Measurements from ENCODE around the gene MED12L.

MED12L gene

DNA sequence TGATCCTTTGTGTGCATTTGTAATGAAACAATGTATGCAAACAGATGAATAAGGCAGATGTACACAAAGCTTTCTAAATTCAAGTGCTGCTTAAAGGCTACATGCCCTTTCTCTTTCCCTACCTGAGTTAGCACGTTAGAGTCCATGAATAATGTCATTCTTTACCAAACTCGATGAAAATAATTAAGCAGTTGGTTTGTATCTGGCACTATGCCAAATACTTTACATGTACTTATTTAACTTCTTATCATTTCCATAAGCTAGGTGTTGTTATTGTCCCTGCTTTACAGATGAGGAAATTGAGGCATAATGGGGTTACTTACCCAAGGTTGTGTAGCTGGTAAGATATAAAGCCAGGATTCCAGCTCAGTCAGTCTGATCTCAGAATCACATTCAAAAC lies 115.1 kb downstream of the MED12L start:
- POLR2A ChIA-PET: no interaction called here
- no peaks in the 10 kb centered on the region for H3K4me1 ChIP-seq (ENCODE audit: control insufficient read depth, insufficient read depth, low read length)
- no peak overlapping the region for H3K4me3 ChIP-seq (ENCODE audit: low read depth, low read length)
- TF ChIP-seq ZNF169 (tag by site-specific recombination; IDR thresholded peaks at IDR 0.05) (no peak), ZNF76 (tag by site-specific recombination; IDR thresholded peaks at IDR 0.05; ENCODE audit: borderline replicate concordance, low read depth) (no peak), ZNF274 (IDR thresholded peaks at IDR 0.05; ENCODE audit: low read length) (no peak), ZNF274 (tag by site-specific recombination; IDR thresholded peaks at IDR 0.05; ENCODE audit: borderline replicate concordance) (no peak), ZNF324 (tag by site-specific recombination; IDR thresholded peaks at IDR 0.05) (no peak), ZNF391 (tag by site-specific recombination; IDR thresholded peaks at IDR 0.05; ENCODE audit: borderline replicate concordance, low read depth) (no peak), ZNF664 (tag by site-specific recombination; IDR thresholded peaks at IDR 0.05) (no peak), KLF7 (tag by site-specific recombination; IDR thresholded peaks at IDR 0.05; ENCODE audit: borderline replicate concordance) (no peak), ZNF558 (tag by site-specific recombination; IDR thresholded peaks at IDR 0.05) (no peak), GLI2 (tag by site-specific recombination; IDR thresholded peaks at IDR 0.05; ENCODE audit: borderline replicate concordance, low read depth) (no peak), SP2 (tag by site-specific recombination; IDR thresholded peaks at IDR 0.05) (no peak), GLI4 (tag by site-specific recombination; IDR thresholded peaks at IDR 0.05) (no peak), ZNF10 (tag by site-specific recombination; IDR thresholded peaks at IDR 0.05) (no peak)
- TF ChIP-seq, protein P1, sequence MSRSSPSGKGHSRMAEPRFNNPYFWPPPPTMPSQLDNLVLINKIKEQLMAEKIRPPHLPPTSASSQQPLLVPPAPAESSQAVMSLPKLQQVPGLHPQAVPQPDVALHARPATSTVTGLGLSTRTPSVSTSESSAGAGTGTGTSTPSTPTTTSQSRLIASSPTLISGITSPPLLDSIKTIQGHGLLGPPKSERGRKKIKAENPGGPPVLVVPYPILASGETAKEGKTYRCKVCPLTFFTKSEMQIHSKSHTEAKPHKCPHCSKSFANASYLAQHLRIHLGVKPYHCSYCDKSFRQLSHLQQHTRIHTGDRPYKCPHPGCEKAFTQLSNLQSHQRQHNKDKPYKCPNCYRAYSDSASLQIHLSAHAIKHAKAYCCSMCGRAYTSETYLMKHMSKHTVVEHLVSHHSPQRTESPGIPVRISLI (tag by site-specific recombination; IDR thresholded peaks at IDR 0.05): no peak
- TF ChIP-seq, protein P2, sequence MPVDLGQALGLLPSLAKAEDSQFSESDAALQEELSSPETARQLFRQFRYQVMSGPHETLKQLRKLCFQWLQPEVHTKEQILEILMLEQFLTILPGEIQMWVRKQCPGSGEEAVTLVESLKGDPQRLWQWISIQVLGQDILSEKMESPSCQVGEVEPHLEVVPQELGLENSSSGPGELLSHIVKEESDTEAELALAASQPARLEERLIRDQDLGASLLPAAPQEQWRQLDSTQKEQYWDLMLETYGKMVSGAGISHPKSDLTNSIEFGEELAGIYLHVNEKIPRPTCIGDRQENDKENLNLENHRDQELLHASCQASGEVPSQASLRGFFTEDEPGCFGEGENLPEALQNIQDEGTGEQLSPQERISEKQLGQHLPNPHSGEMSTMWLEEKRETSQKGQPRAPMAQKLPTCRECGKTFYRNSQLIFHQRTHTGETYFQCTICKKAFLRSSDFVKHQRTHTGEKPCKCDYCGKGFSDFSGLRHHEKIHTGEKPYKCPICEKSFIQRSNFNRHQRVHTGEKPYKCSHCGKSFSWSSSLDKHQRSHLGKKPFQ (tag by site-specific recombination; IDR thresholded peaks at IDR 0.05): no peak
- TF ChIP-seq, protein P3, sequence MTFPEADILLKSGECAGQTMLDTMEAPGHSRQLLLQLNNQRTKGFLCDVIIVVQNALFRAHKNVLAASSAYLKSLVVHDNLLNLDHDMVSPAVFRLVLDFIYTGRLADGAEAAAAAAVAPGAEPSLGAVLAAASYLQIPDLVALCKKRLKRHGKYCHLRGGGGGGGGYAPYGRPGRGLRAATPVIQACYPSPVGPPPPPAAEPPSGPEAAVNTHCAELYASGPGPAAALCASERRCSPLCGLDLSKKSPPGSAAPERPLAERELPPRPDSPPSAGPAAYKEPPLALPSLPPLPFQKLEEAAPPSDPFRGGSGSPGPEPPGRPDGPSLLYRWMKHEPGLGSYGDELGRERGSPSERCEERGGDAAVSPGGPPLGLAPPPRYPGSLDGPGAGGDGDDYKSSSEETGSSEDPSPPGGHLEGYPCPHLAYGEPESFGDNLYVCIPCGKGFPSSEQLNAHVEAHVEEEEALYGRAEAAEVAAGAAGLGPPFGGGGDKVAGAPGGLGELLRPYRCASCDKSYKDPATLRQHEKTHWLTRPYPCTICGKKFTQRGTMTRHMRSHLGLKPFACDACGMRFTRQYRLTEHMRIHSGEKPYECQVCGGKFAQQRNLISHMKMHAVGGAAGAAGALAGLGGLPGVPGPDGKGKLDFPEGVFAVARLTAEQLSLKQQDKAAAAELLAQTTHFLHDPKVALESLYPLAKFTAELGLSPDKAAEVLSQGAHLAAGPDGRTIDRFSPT (tag by site-specific recombination; IDR thresholded peaks at IDR 0.05): no peak
- TF ChIP-seq, protein P4, sequence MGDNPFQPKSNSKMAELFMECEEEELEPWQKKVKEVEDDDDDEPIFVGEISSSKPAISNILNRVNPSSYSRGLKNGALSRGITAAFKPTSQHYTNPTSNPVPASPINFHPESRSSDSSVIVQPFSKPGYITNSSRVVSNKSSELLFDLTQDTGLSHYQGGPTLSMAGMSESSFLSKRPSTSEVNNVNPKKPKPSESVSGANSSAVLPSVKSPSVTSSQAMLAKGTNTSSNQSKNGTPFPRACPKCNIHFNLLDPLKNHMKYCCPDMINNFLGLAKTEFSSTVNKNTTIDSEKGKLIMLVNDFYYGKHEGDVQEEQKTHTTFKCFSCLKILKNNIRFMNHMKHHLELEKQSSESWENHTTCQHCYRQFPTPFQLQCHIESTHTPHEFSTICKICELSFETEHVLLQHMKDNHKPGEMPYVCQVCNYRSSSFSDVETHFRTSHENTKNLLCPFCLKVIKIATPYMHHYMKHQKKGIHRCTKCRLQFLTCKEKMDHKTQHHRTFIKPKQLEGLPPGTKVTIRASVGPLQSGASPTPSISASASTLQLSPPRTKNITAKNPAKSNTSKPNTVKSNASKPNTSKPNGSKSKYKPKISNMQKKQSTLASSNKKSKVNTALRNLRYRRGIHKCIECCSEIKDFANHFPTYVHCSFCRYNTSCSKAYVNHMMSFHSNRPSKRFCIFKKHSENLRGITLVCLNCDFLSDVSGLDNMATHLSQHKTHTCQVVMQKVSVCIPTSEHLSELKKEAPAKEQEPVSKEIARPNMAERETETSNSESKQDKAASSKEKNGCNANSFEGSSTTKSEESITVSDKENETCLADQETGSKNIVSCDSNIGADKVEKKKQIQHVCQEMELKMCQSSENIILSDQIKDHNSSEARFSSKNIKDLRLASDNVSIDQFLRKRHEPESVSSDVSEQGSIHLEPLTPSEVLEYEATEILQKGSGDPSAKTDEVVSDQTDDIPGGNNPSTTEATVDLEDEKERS (tag by site-specific recombination; IDR thresholded peaks at IDR 0.05): no peak
- TF ChIP-seq, protein P5, sequence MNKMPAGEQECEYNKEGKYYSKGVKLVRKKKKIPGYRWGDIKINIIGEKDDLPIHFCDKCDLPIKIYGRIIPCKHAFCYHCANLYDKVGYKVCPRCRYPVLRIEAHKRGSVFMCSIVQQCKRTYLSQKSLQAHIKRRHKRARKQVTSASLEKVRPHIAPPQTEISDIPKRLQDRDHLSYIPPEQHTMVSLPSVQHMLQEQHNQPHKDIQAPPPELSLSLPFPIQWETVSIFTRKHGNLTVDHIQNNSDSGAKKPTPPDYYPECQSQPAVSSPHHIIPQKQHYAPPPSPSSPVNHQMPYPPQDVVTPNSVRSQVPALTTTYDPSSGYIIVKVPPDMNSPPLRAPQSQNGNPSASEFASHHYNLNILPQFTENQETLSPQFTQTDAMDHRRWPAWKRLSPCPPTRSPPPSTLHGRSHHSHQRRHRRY (tag by site-specific recombination; IDR thresholded peaks at IDR 0.05): no peak
- TF ChIP-seq, protein P6, sequence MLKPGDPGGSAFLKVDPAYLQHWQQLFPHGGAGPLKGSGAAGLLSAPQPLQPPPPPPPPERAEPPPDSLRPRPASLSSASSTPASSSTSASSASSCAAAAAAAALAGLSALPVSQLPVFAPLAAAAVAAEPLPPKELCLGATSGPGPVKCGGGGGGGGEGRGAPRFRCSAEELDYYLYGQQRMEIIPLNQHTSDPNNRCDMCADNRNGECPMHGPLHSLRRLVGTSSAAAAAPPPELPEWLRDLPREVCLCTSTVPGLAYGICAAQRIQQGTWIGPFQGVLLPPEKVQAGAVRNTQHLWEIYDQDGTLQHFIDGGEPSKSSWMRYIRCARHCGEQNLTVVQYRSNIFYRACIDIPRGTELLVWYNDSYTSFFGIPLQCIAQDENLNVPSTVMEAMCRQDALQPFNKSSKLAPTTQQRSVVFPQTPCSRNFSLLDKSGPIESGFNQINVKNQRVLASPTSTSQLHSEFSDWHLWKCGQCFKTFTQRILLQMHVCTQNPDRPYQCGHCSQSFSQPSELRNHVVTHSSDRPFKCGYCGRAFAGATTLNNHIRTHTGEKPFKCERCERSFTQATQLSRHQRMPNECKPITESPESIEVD (tag by site-specific recombination; IDR thresholded peaks at IDR 0.05): no peak
- TF ChIP-seq, protein P7, sequence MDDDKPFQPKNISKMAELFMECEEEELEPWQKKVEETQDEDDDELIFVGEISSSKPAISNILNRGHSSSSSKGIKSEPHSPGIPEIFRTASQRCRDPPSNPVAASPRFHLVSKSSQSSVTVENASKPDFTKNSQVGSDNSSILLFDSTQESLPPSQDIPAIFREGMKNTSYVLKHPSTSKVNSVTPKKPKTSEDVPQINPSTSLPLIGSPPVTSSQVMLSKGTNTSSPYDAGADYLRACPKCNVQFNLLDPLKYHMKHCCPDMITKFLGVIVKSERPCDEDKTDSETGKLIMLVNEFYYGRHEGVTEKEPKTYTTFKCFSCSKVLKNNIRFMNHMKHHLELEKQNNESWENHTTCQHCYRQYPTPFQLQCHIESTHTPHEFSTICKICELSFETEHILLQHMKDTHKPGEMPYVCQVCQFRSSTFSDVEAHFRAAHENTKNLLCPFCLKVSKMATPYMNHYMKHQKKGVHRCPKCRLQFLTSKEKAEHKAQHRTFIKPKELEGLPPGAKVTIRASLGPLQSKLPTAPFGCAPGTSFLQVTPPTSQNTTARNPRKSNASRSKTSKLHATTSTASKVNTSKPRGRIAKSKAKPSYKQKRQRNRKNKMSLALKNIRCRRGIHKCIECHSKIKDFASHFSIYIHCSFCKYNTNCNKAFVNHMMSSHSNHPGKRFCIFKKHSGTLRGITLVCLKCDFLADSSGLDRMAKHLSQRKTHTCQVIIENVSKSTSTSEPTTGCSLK (tag by site-specific recombination; IDR thresholded peaks at IDR 0.05): no peak
- H3K36me3 ChIP-seq (ENCODE audit: control insufficient read depth in 2 of 2, insufficient read depth in 1 of 2, low read length in 2 of 2): peaks cover 0 to 3% of the 10 kb centered on the region in 2 experiments; a peak in 1 of 3 replicates
- no peak overlapping the region for H3K27ac ChIP-seq (ENCODE audit: extremely low read depth, low read depth, low read length)
- H3K9me3 ChIP-seq (ENCODE audit: control insufficient read depth, insufficient read depth, low read depth, low read length): no peaks in the 10 kb centered on the region
- CTCF ChIA-PET: interaction anchor here (1.3 kb wide), 1 partner anchor 28 kb away, joined by 5 read pairs; no protein-coding TSS in a partner anchor

Measured in HEK293 (cell line).